HepG2 (cell line): ENCODE results near the gene SPPL2B. TPM values are rescaled to one million over a fixed set of nuclear protein-coding genes. Genes with fewer than 3 reads are reported as not detected.

ENCODE experiments used
- CENPT ChIP-seq: sonication (generic); formaldehyde crosslinking; IDR thresholded peaks from 2 replicates; pipeline ENCODE4 v1.8.0; 2022; ENCODE audit warnings: low read depth, mild to moderate bottlenecking, moderate library complexity, missing genetic modification reagents
- DNMT3B ChIP-seq: conservative IDR thresholded peaks from 2 replicates; pipeline ENCODE4 v1.6.1; 2016; ENCODE audit warnings: missing biosample characterization, control low read depth
- HHEX ChIP-seq: IDR thresholded peaks from 2 replicates; pipeline ENCODE4 v1.6.1; 2016; ENCODE audit warnings: control low read depth
- MAZ ChIP-seq, 2 experiments: sonication (generic) in 1 of 2; formaldehyde crosslinking in 1 of 2; IDR thresholded peaks; 2 replicates each; pipeline versions ENCODE4 v1.5.0 to v1.6.1; 2012 to 2020; ENCODE audit warnings: low read depth in 2 of 2, mild to moderate bottlenecking in 2 of 2, borderline replicate concordance in 1 of 2, improper control_type of control experiment in 1 of 2, low read length in 1 of 2, missing genetic modification reagents in 1 of 2, moderate library complexity in 1 of 2
- MXD4 ChIP-seq: IDR thresholded peaks from 2 replicates; pipeline ENCODE4 v1.6.1; 2016; ENCODE audit warnings: mild to moderate bottlenecking, missing biosample characterization, missing genetic modification reagents
- MXI1 ChIP-seq: IDR thresholded peaks from 3 replicates; pipeline ENCODE4 v1.6.1; 2012; ENCODE audit warnings: low read depth, low read length, inconsistent platforms, borderline replicate concordance
- NR2C2 ChIP-seq: sonication (generic); formaldehyde crosslinking; IDR thresholded peaks from 2 replicates; pipeline ENCODE4 v1.4.0; 2020; ENCODE audit warnings: missing genetic modification reagents, mild to moderate bottlenecking, moderate library complexity, borderline replicate concordance
- NR2F1 ChIP-seq, 2 experiments: fragments of 450-650 bp in 1 of 2; formaldehyde crosslinking in 1 of 2; IDR thresholded peaks; 2 replicates each; pipeline versions ENCODE4 v1.5.0 to v1.6.1; 2016 to 2020; ENCODE audit warnings: mild to moderate bottlenecking in 1 of 2, missing compliant biosample characterization in 1 of 2, missing genetic modification reagents in 1 of 2, moderate library complexity in 1 of 2
- NRL ChIP-seq: sonication (generic); formaldehyde crosslinking; IDR thresholded peaks from 2 replicates; pipeline ENCODE4 v1.5.0; 2020; ENCODE audit warnings: missing genetic modification reagents, mild to moderate bottlenecking, moderate library complexity, borderline replicate concordance
- RFX3 ChIP-seq: IDR thresholded peaks from 2 replicates; pipeline ENCODE4 v1.6.1; 2016; ENCODE audit warnings: missing biosample characterization, missing genetic modification reagents
- TARDBP ChIP-seq: sonication (generic); formaldehyde crosslinking; IDR thresholded peaks from 2 replicates; pipeline ENCODE4 v1.8.0; 2022; ENCODE audit warnings: mild to moderate bottlenecking, missing genetic modification reagents
- YEATS4 ChIP-seq: sonication (generic); formaldehyde crosslinking; IDR thresholded peaks from 2 replicates; pipeline ENCODE4 v1.4.0; 2020; ENCODE audit warnings: missing genetic modification reagents, borderline replicate concordance
- YY1 ChIP-seq: IDR thresholded peaks from 2 replicates; pipeline ENCODE4 v1.6.1; 2011; ENCODE audit warnings: low read length, low read depth, moderate library complexity, mild to moderate bottlenecking; ENCODE audit not compliant: insufficient read depth, insufficient replicate concordance
- ZFY ChIP-seq: sonication (generic); formaldehyde crosslinking; IDR thresholded peaks from 2 replicates; pipeline ENCODE4 v1.4.0; 2020; ENCODE audit warnings: missing genetic modification reagents
- ZNF550 ChIP-seq: sonication (generic); formaldehyde crosslinking; IDR thresholded peaks from 2 replicates; pipeline ENCODE4 v1.4.0; 2020; ENCODE audit warnings: mild to moderate bottlenecking, missing genetic modification reagents, borderline replicate concordance
- ZNF772 ChIP-seq: sonication (generic); formaldehyde crosslinking; IDR thresholded peaks from 2 replicates; pipeline ENCODE4 v1.5.0; 2020; ENCODE audit warnings: mild to moderate bottlenecking, missing genetic modification reagents
- polyA plus RNA-seq, 8 experiments: library from polyadenylated mRNA; depleted of rRNA in 3 of 8; stranded (reverse) in 7 of 8; unstranded in 1 of 8; fragments of >200 nt; fragmentation: Illumina TruSeq in 4 of 8; extraction: Trizol in 4 of 8; gene quantifications; 2 replicates each; pipeline versions ENCODE4 v1.2.1 to v1.2.3, GENCODE V29; 2011 to 2016; ENCODE audit warnings: low read depth in 4 of 8, missing spikeins in 1 of 8, mixed read lengths in 1 of 8; ENCODE audit not compliant: insufficient read depth in 1 of 8
- total RNA-seq, 5 experiments: library from RNA; depleted of rRNA; stranded (reverse); fragments of >200 nt; fragmentation: Illumina TruSeq; extraction: Trizol; gene quantifications; 2 replicates each; pipeline ENCODE4 v1.2.3, GENCODE V29; 2016; ENCODE audit warnings: low read depth in 1 of 5
- TF ChIP-seq, protein P1 (sequence below): sonication (generic); formaldehyde crosslinking; IDR thresholded peaks from 2 replicates; pipeline ENCODE4 v1.4.0; 2020; ENCODE audit warnings: missing genetic modification reagents
- TF ChIP-seq, protein P2 (sequence below): sonication (generic); formaldehyde crosslinking; IDR thresholded peaks from 2 replicates; pipeline ENCODE4 v1.8.1; 2022; ENCODE audit warnings: low read depth, mild to moderate bottlenecking, missing genetic modification reagents
- TF ChIP-seq, protein P3 (sequence below): IDR thresholded peaks from 2 replicates; pipeline ENCODE4 v1.6.1; 2012; ENCODE audit warnings: inconsistent platforms
- TF ChIP-seq, protein P4 (sequence below), 2 experiments: sonication (generic) in 1 of 2; formaldehyde crosslinking in 1 of 2; IDR thresholded peaks; 2 replicates each; pipeline versions ENCODE4 v1.4.0 to v1.6.1; 2018 to 2020; ENCODE audit warnings: missing genetic modification reagents in 2 of 2, borderline replicate concordance in 1 of 2, low read depth in 1 of 2, mild to moderate bottlenecking in 1 of 2, missing biosample characterization in 1 of 2
- TF ChIP-seq, protein P5 (sequence below): sonication (generic); formaldehyde crosslinking; IDR thresholded peaks from 2 replicates; pipeline ENCODE4 v1.4.0; 2020; ENCODE audit warnings: mild to moderate bottlenecking, missing genetic modification reagents

The SPPL2B gene
- total and polyA plus RNA-seq, 2 of the 13 experiments (the other 11 are each of a cell fraction or from before 2014, with no cell fraction given), result 14.9 to 15.2 TPM

DNA sequence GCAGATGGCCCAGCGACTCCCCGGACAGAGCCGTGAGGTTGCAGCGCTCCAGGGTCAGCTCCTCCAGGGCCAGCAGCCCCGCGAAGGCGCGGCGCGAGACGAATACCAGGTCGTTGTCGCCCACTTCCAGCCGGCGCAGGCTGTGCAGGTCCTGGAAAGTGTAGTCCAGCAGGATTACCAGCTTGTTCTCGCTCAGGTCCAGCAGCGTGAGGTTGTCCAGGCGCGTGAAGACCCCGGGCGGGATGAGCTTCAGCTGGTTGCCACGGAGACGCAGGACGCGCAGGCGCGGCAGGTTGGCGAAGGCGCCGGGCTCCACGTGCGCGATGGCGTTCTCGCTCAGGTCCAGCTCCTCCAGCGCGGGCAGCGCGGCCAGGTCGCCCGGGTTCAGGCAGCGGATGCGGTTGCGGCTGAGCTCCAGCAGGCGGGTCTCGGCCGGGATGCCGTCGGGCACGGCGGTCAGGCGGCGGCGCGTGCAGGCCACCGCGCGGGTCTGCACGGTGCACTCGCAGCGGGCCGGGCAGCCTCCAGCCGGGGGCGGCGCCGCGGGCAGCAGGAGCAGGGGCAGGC is 37.2 kb upstream of the SPPL2B start (continued):
- TF ChIP-seq, protein P1, sequence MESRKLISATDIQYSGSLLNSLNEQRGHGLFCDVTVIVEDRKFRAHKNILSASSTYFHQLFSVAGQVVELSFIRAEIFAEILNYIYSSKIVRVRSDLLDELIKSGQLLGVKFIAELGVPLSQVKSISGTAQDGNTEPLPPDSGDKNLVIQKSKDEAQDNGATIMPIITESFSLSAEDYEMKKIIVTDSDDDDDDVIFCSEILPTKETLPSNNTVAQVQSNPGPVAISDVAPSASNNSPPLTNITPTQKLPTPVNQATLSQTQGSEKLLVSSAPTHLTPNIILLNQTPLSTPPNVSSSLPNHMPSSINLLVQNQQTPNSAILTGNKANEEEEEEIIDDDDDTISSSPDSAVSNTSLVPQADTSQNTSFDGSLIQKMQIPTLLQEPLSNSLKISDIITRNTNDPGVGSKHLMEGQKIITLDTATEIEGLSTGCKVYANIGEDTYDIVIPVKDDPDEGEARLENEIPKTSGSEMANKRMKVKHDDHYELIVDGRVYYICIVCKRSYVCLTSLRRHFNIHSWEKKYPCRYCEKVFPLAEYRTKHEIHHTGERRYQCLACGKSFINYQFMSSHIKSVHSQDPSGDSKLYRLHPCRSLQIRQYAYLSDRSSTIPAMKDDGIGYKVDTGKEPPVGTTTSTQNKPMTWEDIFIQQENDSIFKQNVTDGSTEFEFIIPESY (CRISPR knock-in tag), result 0 out of 2 replicates have a peak, but pooled peaks have one; percentile 33
- TF ChIP-seq ZNF550, result no peak
- TF ChIP-seq RFX3 (CRISPR knock-in tag), result peak; percentile 59
- no peak for TF ChIP-seq NR2F1 (CRISPR knock-in tag; IDR thresholded peaks at IDR 0.05)
- peak; percentile 34; the same call in 1 of the 2 replicates for TF ChIP-seq YEATS4
- TF ChIP-seq, protein P2, sequence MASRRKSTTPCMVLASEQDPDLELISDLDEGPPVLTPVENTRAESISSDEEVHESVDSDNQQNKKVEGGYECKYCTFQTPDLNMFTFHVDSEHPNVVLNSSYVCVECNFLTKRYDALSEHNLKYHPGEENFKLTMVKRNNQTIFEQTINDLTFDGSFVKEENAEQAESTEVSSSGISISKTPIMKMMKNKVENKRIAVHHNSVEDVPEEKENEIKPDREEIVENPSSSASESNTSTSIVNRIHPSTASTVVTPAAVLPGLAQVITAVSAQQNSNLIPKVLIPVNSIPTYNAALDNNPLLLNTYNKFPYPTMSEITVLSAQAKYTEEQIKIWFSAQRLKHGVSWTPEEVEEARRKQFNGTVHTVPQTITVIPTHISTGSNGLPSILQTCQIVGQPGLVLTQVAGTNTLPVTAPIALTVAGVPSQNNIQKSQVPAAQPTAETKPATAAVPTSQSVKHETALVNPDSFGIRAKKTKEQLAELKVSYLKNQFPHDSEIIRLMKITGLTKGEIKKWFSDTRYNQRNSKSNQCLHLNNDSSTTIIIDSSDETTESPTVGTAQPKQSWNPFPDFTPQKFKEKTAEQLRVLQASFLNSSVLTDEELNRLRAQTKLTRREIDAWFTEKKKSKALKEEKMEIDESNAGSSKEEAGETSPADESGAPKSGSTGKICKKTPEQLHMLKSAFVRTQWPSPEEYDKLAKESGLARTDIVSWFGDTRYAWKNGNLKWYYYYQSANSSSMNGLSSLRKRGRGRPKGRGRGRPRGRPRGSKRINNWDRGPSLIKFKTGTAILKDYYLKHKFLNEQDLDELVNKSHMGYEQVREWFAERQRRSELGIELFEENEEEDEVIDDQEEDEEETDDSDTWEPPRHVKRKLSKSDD (CRISPR knock-in tag), result 0 out of 2 replicates have a peak, but pooled peaks have one; percentile 25
- TF ChIP-seq, protein P3, sequence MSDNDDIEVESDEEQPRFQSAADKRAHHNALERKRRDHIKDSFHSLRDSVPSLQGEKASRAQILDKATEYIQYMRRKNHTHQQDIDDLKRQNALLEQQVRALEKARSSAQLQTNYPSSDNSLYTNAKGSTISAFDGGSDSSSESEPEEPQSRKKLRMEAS, result peak; percentile 89
- peak; percentile 41; the same call in 1 of the 2 replicates for TF ChIP-seq MXD4 (CRISPR knock-in tag)
- TF ChIP-seq HHEX (CRISPR knock-in tag), result no peak
- TF ChIP-seq, protein P4, sequence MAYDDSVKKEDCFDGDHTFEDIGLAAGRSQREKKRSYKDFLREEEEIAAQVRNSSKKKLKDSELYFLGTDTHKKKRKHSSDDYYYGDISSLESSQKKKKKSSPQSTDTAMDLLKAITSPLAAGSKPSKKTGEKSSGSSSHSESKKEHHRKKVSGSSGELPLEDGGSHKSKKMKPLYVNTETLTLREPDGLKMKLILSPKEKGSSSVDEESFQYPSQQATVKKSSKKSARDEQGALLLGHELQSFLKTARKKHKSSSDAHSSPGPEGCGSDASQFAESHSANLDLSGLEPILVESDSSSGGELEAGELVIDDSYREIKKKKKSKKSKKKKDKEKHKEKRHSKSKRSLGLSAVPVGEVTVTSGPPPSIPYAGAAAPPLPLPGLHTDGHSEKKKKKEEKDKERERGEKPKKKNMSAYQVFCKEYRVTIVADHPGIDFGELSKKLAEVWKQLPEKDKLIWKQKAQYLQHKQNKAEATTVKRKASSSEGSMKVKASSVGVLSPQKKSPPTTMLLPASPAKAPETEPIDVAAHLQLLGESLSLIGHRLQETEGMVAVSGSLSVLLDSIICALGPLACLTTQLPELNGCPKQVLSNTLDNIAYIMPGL (CRISPR knock-in tag; IDR thresholded peaks at IDR 0.05; ENCODE audit: borderline replicate concordance in 1 of 2, low read depth in 1 of 2), result no peak
- peak; percentile 26; the same call in 1 of the 2 replicates for TF ChIP-seq ZNF772 (CRISPR knock-in tag)
- TF ChIP-seq MAZ (IDR thresholded peaks at IDR 0.05; ENCODE audit: borderline replicate concordance, low read depth, low read length), result no peak
- peak; percentile 55; the same call in 1 of the 2 replicates for TF ChIP-seq MAZ (CRISPR knock-in tag; IDR thresholded peaks at IDR 0.05; ENCODE audit: low read depth)
- TF ChIP-seq MXI1, result peak; percentile 83; the same call in 2 of the 3 replicates
- no peak for TF ChIP-seq TARDBP (CRISPR knock-in tag)
- TF ChIP-seq YY1, result peak; percentile 18
- peak; percentile 67 for TF ChIP-seq ZFY
- TF ChIP-seq, protein P5, sequence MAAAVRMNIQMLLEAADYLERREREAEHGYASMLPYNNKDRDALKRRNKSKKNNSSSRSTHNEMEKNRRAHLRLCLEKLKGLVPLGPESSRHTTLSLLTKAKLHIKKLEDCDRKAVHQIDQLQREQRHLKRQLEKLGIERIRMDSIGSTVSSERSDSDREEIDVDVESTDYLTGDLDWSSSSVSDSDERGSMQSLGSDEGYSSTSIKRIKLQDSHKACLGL (CRISPR knock-in tag), result peak; percentile 72; the same call in 1 of the 2 replicates
- no peak for TF ChIP-seq DNMT3B
- peak; percentile 26; the same call in 1 of the 2 replicates for TF ChIP-seq NR2C2 (CRISPR knock-in tag)
- TF ChIP-seq CENPT (CRISPR knock-in tag), result 0 out of 2 replicates have a peak, but pooled peaks have one; percentile 59
- no peak for TF ChIP-seq NRL (CRISPR knock-in tag)
